Muscle layer of colon (tissue), 2 donors: ENCODE measurements around the gene STAT5B.

Experiments used
- H3K27ac ChIP-seq: one replicate; pipeline ENCODE4 v1.7.0; 2013; ENCODE audit warnings: low read depth, mild to moderate bottlenecking, low read length, moderate library complexity
- H3K27me3 ChIP-seq, 2 donors: one replicate each; pipeline ENCODE4 v1.7.0; 2013; ENCODE audit warnings: low read length in 2 of 2, mild to moderate bottlenecking in 2 of 2; ENCODE audit not compliant: insufficient read depth in 2 of 2, control insufficient read depth in 1 of 2
- H3K36me3 ChIP-seq: one replicate; pipeline ENCODE4 v1.7.0; 2013; ENCODE audit warnings: mild to moderate bottlenecking, low read length; ENCODE audit not compliant: insufficient read depth
- H3K4me1 ChIP-seq: one replicate; pipeline ENCODE4 v1.7.0; 2013; ENCODE audit warnings: mild to moderate bottlenecking, low read length; ENCODE audit not compliant: insufficient read depth
- H3K4me3 ChIP-seq, 2 donors: one replicate each; pipeline ENCODE4 v1.7.0; 2013; ENCODE audit warnings: low read length in 2 of 2, low read depth in 1 of 2, mild to moderate bottlenecking in 1 of 2, moderate library complexity in 1 of 2
- H3K9ac ChIP-seq: one replicate; pipeline ENCODE4 v1.7.0; 2013; ENCODE audit warnings: low read length
- H3K9me3 ChIP-seq: one replicate; pipeline ENCODE4 v1.7.0; 2013; ENCODE audit warnings: mild to moderate bottlenecking, low read length
- donor health status: abdominal sarcoma.
- donor health status: Adenocarcinoma of cecum.

The STAT5B gene

DNA sequence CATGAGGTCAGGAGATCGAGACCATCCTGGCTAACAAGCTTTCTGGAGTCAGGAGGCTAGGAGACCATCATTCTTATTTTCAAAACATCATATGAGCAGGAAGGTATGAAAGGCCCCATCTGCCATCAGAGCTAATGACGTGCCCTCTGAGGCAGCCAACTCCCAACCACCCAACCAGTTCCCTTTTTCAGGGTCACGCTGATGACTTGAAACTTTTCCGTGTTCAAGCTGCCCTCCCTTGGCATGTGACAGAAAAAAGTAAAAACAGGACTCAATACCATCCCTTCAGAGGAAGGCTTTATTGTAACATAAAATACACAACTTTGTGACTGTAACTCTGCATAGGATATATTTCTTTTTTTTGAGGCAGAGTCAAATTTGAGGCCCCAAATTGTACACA is 77.3 kb downstream of the STAT5B start:
- no peak overlapping the region for H3K4me3 ChIP-seq
- no peaks in the 10 kb centered on the region for H3K27me3 ChIP-seq
- H3K36me3 ChIP-seq, result peaks cover 38% of the 10 kb centered on the region
- H3K4me1 ChIP-seq, result no peaks in the 10 kb centered on the region
- no peaks in the 10 kb centered on the region for H3K9me3 ChIP-seq
- H3K27ac ChIP-seq, result no peak overlapping the region
- H3K9ac ChIP-seq, result no peak overlapping the region

GRCh38 chr17:42197564-42198156 is 78.5 kb downstream of the STAT5B start:
- peaks cover 11% of the 10 kb centered on the region for H3K4me1 ChIP-seq
- H3K9ac ChIP-seq, result no peak overlapping the region
- H3K9me3 ChIP-seq, result no peaks in the 10 kb centered on the region
- no peak overlapping the region for H3K4me3 ChIP-seq
- H3K27ac ChIP-seq, result no peak overlapping the region
- peaks cover 26% of the 10 kb centered on the region for H3K36me3 ChIP-seq
- no peaks in the 10 kb centered on the region for H3K27me3 ChIP-seq

DNA sequence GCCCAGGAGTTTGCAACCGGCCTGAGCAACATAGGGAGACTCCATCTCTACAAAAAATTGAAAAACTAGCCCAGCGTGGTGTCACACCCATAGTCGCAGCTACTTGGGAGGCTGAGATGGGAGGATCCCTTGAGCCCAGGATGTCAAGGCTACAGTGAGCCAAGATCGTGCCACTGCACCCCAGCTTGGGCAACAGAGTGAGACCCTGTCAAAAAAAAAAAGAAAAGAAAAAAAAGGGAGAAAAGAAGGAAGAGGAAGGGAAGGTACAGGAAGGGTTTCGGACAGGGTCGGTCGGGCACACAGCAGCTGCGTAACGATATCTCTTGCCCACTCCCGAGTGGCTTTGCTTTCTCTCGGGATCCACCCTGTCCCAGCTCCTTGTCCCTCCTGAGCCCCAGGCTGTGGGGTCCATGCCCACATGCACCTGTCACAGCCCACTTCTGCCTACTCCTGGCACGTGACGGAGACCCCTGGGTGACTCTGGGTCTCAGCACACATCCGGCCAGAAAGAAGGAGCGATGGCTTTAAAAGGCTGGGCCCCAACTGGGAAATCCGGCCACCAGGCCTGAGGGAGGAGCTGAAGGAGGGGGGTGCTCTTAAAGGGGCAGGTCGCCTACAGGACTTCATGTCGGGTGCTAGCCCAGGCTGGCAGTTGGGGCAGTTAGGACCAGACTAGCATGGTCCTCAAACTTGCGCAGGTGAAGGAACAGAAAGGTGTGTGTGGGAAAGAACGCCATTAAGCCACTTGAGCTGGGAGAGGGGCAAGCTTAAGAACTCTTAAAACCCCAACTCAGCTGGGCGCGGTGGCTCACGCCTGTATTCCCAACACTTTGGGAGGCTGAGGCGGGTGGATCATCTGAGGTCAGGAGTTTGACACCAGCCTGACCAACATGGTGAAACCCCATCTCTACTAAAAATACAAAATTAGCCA is 82.0 kb downstream of the STAT5B start, which contains the start of gene GHDC:
Gene GHDC (minus strand): TSS at position 526 of the 931 bp plus-strand sequence. CDS start 913 bp downstream, outside the sequence.
- Histone ChIP-seq H3K27ac (peak within 1 kb of the TSS; percentile 96), H3K36me3 (no peaks in the 10 kb centered on the region), H3K9ac (peak within 1 kb of the TSS; percentile 46), H3K9me3 (no peaks in the 10 kb centered on the region), H3K4me1 (peaks cover 13% of the 10 kb centered on the region), H3K4me3 (peak within 1 kb of the TSS; percentile 80 to 81), H3K27me3 (no peaks in the 10 kb centered on the region)

DNA sequence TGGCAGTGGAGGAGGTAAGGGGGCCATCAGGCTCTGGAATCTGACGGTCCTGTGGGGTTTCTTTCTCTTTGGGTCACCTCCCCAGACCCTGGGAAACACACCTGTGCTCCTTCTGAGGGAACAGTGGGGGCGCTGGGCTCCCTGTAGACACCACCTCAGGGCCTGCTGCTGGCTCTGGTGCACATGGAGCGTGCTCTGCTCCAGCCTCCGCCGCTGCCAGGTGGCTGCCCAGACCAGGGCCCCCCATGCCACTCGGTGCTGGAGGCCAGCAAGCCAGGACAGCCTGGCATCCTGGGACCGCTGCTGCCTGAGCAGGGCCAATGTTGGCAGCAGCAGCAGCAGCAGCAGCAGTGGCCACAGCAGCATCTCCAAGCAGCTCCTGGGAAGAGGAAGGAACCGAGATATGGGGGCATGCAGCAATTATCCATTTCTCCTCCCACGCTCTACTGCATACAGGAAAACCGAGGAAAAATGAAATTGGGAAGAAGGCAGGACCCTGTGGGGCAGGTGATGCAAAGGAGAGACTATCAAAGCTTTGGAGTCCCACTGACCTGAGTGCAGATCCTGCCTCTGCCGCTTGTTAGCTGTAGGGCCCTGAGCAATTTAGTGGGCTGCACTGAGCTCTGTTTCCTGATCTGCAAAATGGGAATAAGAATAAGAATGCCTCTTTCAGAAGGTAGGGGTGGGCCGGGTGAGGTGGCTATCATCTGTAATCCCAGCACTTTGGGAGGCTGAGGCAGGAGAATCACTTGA is 82.8 kb downstream of the STAT5B start:
- Histone ChIP-seq H3K4me1 (peaks cover 13% of the 10 kb centered on the region), H3K36me3 (no peaks in the 10 kb centered on the region), H3K9me3 (no peaks in the 10 kb centered on the region), H3K9ac (peak overlapping the region; percentile 46), H3K27ac (peak overlapping the region; percentile 96), H3K4me3 (peak overlapping the region; percentile 80 to 81), H3K27me3 (no peaks in the 10 kb centered on the region)

DNA sequence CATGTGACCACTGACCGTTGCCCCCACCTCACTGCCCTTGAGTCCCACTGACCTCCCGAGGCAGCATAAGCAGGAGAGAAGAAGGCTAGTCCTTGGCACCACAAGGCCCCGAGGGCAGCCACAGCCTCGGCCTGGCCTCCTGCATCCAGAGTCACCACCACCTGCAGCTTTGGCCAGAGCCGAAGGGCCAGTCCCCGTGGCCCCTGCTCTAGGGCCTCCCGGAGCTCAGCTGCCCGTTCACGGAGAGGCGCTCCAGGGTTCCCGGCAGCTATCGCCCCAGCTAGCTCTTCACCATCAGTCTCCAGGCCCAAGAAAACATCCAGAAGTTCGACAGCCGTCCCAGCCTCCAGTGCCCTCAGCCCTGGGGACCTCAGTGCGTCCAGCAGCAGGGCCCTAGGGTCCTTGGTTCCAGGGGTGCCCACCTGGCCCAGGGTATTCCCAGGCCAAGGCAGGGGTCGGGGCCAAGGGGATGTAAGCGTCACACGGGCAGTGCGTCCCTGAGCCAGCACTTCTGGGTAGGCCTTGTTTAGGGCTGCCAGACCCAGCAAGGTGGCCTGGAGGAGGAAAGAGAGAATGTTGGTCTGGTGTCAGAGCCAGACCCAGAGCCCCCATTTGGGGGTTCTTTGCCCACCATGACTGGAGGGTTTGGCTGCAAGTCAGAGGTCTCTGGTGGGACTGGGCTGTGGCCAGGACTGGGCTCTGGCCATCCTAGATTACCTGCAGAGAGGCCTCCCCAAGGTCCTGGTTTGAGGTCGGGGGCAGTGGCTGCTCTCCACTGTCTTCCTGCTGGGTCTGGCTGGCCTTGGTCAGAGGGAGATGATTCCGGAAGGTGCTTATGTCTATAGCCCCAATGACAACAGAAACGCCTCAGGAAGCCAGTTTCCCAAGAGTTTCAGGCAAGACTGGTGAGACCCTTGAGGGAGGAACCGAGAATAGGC is 83.7 kb downstream of the STAT5B start:
- Histone ChIP-seq H3K4me3 (no peak overlapping the region), H3K9ac (no peak overlapping the region), H3K36me3 (no peaks in the 10 kb centered on the region), H3K27ac (no peak overlapping the region), H3K4me1 (peaks cover 13% of the 10 kb centered on the region), H3K27me3 (no peaks in the 10 kb centered on the region), H3K9me3 (no peaks in the 10 kb centered on the region)

DNA sequence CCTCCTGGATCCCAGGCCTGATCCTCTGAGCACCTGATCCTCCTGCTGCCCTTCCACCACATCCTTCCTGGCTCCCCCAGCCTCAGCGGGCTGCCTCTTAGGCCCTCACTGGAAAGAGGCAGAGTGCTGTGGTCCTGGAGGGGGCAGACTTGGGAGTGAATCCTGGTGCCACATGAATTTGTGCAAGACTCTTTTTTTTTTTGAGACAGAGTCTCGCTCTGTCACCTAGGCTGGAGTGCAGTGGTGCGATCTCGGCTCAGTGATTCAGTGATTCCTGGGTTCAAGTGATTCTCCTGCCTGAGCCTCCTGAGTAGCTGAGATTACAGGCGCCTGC is 84.9 kb downstream of the STAT5B start:
- peaks cover 13% of the 10 kb centered on the region for H3K4me1 ChIP-seq
- no peaks in the 10 kb centered on the region for H3K36me3 ChIP-seq
- no peaks in the 10 kb centered on the region for H3K27me3 ChIP-seq
- no peaks in the 10 kb centered on the region for H3K9me3 ChIP-seq
- H3K27ac ChIP-seq, result no peak overlapping the region
- H3K4me3 ChIP-seq, result no peak overlapping the region
- H3K9ac ChIP-seq, result no peak overlapping the region

DNA sequence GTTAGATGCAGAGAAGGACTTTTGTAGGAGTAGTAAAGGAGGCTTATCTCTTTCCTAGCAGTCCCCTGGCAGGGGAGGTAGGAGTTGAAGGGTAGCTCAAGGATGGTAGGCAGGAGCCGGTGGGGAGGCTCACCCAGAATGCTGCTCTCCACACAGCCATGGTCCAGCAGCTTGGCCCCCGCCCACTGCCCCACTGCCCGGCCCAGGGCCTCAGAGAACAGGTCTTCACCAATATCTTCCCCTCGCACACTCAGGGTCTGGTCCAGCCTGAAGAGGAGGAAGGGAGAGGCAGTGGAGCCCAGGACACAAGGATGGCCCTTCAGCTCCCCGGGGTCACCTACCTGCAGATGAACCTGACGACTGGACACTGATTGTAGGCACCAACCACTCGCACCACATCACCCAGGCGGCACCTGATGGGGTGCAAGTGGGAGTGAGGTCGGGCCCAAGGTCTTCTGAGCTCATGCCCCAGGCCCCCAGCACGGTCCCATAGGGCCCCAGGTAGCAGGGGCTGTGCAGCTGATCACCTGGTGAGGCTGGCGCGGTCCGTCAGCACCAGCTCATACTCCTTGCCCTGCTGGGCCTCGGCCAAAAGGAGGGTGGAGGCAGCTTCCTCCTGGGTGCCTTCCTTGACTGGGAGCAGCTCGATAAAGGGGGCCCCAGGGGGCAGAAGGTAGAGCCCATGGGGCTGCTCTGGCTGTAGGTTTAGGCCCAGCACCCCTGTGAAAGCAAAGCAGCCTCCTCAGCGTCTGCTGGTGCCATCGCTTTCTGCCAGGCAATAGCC is 85.5 kb downstream of the STAT5B start:
- Histone ChIP-seq H3K27me3 (no peaks in the 10 kb centered on the region), H3K27ac (no peak overlapping the region), H3K9ac (no peak overlapping the region), H3K4me1 (peaks cover 13% of the 10 kb centered on the region), H3K9me3 (no peaks in the 10 kb centered on the region), H3K36me3 (no peaks in the 10 kb centered on the region), H3K4me3 (no peak overlapping the region)

DNA sequence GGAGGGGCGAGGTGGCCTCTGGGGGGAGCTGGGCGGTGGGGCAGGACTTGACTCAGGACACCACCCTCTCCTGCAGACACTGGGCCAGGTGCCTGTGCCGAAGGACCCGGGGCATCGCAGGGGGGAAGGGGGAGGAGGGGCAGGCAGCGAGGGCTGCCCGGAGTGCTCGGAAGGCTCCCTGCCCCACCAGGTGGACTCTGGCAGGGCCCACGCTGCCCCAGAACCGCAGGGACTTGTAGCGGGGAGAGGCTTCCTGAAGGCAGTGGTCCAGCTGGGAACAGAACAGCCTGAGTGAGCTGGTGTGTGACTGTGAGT is 86.6 kb downstream of the STAT5B start:
- no peak overlapping the region for H3K9ac ChIP-seq
- no peak overlapping the region for H3K4me3 ChIP-seq
- H3K9me3 ChIP-seq, result no peaks in the 10 kb centered on the region
- H3K27me3 ChIP-seq, result no peaks in the 10 kb centered on the region
- no peak overlapping the region for H3K27ac ChIP-seq
- H3K4me1 ChIP-seq, result peaks cover 16% of the 10 kb centered on the region
- no peaks in the 10 kb centered on the region for H3K36me3 ChIP-seq

GRCh38 chr17:42188749-42189650 is 87.2 kb downstream of the STAT5B start:
- H3K36me3 ChIP-seq, result no peaks in the 10 kb centered on the region
- H3K27ac ChIP-seq, result no peak overlapping the region

GRCh38 chr17:42187833-42188232 is 88.4 kb downstream of the STAT5B start:
- Histone ChIP-seq H3K4me1 (peaks cover 15% of the 10 kb centered on the region), H3K36me3 (no peaks in the 10 kb centered on the region), H3K27ac (no peak overlapping the region), H3K9ac (no peak overlapping the region), H3K4me3 (no peak overlapping the region), H3K9me3 (no peaks in the 10 kb centered on the region), H3K27me3 (peaks cover 0 to 4% of the 10 kb centered on the region in 2 donors)

More at GRCh38 chr17:42188749-42189650, 87.2 kb downstream of the STAT5B start:
- no peak overlapping the region for H3K9ac ChIP-seq
- H3K4me3 ChIP-seq, result no peak overlapping the region
- H3K9me3 ChIP-seq, result no peaks in the 10 kb centered on the region
- no peaks in the 10 kb centered on the region for H3K27me3 ChIP-seq
- H3K4me1 ChIP-seq, result peaks cover 19% of the 10 kb centered on the region
